ENCODE measurements around the gene CTAGE6. TPM values are rescaled to one million over a fixed set of nuclear protein-coding genes. Genes with fewer than 3 reads are reported as not detected.
"Not testable (repeated sequence)": the region's sequence is repeated elsewhere in the genome, so short reads cannot be mapped to it uniquely, and the experiment has no call there.

The CTAGE6 gene
- total and polyA plus RNA-seq, 4 donors = 0.15 to 1.2 (median 0.36) TPM; not detected in 1

DNA sequence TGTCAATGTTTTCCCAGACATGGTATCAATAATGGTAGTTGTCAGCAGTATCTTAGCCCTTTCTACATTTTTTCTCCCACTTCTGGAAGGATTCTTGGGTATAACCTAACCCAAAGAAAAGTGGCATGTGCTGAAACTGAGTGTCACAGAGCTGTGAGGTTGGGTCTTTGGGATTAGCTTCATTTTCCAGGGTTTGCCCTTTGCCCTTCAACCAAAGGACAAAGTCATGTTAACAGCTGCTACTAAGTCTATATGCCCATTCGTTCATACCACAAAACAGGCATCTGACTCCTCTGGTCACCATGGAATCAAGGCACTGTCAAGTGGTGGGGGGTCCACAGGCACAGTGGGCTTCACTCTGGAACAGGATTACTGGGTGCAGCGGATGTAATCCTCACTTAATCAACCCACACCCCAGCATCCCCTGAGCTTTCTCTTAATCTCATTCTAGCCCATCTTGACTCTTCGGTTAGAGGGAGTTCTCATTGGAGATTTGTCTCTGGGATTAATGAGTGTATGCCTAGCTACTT is 29.1 kb downstream of the CTAGE6 start:
- Histone ChIP-seq H3K27ac (ENCODE audit: low read depth in 1 of 2, low read length in 2 of 2) (no peak overlapping the region), H3K27me3 (ENCODE audit: control insufficient read depth in 1 of 2, insufficient read depth in 2 of 2, low read length in 1 of 2) (no peaks in the 10 kb centered on the region), H3K4me1 (ENCODE audit: control insufficient read depth in 1 of 2, insufficient read depth in 2 of 2, low read length in 2 of 2) (no peaks in the 10 kb centered on the region), H3K9me3 (ENCODE audit: control insufficient read depth, low read length) (no peaks in the 10 kb centered on the region), H3K4me3 (ENCODE audit: low read length in 2 of 2) (no peak overlapping the region), H3K36me3 (ENCODE audit: control insufficient read depth in 1 of 2, insufficient read depth in 2 of 2, low read length in 1 of 2) (peaks cover 0 to 4% of the 10 kb centered on the region in 2 donors)
- DNase-seq (no peak), ATAC-seq (ENCODE audit: low FRiP score) (no peak)
- WGBS, 2 donors = 89 to 91% methylated on average over 3 of the region's 3 CpGs
- intact Hi-C loops (cut with DNase I) = no loop called here

GRCh38 chr7:143727561-143727960 is 29.9 kb downstream of the CTAGE6 start:
- H3K4me3 ChIP-seq (ENCODE audit: low read length in 2 of 2); DNase-seq; ATAC-seq (ENCODE audit: low FRiP score); H3K27ac ChIP-seq (ENCODE audit: low read depth in 1 of 2, low read length in 2 of 2); H3K9me3 ChIP-seq (ENCODE audit: control insufficient read depth, low read length); H3K4me1 ChIP-seq (ENCODE audit: control insufficient read depth in 1 of 2, insufficient read depth in 2 of 2, low read length in 2 of 2); H3K27me3 ChIP-seq (ENCODE audit: control insufficient read depth in 1 of 2, insufficient read depth in 2 of 2, low read length in 1 of 2); intact Hi-C loops (cut with DNase I); H3K36me3 ChIP-seq (ENCODE audit: control insufficient read depth in 1 of 2, insufficient read depth in 2 of 2, low read length in 1 of 2): not testable (repeated sequence)
- no CpG with 5 or more reads among the region's 7 CpGs for WGBS, 2 donors

DNA sequence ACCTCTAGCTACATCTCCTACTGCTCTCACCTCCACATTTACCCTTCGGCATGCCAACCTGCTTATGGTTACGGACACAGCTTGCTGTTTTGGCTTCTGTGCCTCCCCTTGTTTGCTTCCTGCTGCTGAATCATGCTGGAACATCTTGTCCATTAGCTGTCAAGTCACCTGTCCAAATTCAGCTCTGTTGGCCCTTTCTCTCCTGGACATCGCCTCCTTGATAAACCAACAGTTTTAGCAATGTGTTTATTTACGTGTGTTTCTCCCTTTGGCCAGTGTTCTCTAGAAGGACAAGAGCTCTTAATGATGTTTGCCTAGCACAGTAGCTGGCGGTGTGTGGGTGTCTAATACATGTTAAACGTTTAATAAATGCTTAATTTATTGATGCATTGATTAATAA is 31.4 kb downstream of the CTAGE6 start:
- H3K9me3 ChIP-seq (ENCODE audit: control insufficient read depth, low read length); H3K4me1 ChIP-seq (ENCODE audit: control insufficient read depth in 1 of 2, insufficient read depth in 2 of 2, low read length in 2 of 2); H3K4me3 ChIP-seq (ENCODE audit: low read length in 2 of 2); H3K36me3 ChIP-seq (ENCODE audit: control insufficient read depth in 1 of 2, insufficient read depth in 2 of 2, low read length in 1 of 2); H3K27me3 ChIP-seq (ENCODE audit: control insufficient read depth in 1 of 2, insufficient read depth in 2 of 2, low read length in 1 of 2); H3K27ac ChIP-seq (ENCODE audit: low read depth in 1 of 2, low read length in 2 of 2); ATAC-seq (ENCODE audit: low FRiP score); DNase-seq; intact Hi-C loops (cut with DNase I): not testable (repeated sequence)
- no CpG with 5 or more reads among the region's 6 CpGs for WGBS, 2 donors

DNA sequence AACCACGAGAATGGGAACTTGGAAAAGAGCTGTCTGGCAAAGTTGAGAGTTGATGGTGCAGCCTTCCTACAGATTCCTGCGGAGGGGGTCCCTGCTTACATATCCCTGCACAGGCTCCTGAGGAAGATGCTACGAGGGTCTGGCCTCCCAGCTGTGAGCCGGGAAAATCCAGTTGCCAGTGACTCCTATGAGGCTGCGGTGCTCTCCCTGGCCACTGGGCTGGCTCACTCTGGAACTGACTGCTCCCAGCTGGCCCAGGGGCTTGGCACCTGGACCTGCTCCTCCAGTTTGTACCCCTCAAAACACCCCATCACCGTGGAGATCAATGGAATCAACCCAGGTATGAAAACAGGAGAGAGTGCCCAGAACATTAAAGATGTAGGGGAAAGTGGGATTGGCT is 37.2 kb downstream of the CTAGE6 start:
- H3K4me3 ChIP-seq (ENCODE audit: low read length in 2 of 2); DNase-seq; H3K27me3 ChIP-seq (ENCODE audit: control insufficient read depth in 1 of 2, insufficient read depth in 2 of 2, low read length in 1 of 2); ATAC-seq (ENCODE audit: low FRiP score); H3K27ac ChIP-seq (ENCODE audit: low read depth in 1 of 2, low read length in 2 of 2); intact Hi-C loops (cut with DNase I); H3K36me3 ChIP-seq (ENCODE audit: control insufficient read depth in 1 of 2, insufficient read depth in 2 of 2, low read length in 1 of 2); H3K9me3 ChIP-seq (ENCODE audit: control insufficient read depth, low read length); H3K4me1 ChIP-seq (ENCODE audit: control insufficient read depth in 1 of 2, insufficient read depth in 2 of 2, low read length in 2 of 2): not testable (repeated sequence)
- no CpG with 5 or more reads among the region's 6 CpGs for WGBS, 2 donors

DNA sequence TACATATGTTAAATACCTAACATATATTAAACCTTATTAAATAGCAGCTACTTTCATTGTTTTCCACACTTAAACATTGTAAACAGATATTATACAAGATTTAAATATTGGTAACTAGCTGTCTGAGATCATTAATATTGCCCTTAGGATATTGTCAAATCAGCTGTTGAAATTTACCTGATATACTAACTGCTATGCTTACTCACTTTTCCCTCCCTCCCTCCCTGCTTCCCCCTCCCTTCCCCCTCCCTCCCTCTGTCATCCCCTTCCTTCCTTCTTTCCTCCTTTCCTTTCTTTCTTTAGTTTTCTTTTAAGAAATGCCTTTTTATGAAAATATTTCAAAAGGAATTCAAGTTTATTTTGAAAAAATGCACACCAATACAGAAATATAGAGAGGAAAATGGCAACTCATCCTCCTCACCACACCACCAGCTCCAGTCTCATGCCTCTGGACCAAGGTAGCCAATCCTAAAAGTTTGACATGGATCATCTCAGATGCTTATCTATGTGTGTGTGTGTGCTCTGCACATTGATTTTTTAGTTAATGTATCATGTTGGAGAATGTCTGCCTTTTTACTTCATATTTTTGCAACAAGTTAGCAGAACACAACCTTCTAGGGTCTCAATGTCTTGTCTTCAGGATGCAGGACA is 41.8 kb downstream of the CTAGE6 start:
- H3K9me3 ChIP-seq (ENCODE audit: control insufficient read depth, low read length); ATAC-seq (ENCODE audit: low FRiP score); intact Hi-C loops (cut with DNase I); H3K27ac ChIP-seq (ENCODE audit: low read depth in 1 of 2, low read length in 2 of 2); H3K4me1 ChIP-seq (ENCODE audit: control insufficient read depth in 1 of 2, insufficient read depth in 2 of 2, low read length in 2 of 2); DNase-seq; H3K27me3 ChIP-seq (ENCODE audit: control insufficient read depth in 1 of 2, insufficient read depth in 2 of 2, low read length in 1 of 2); H3K4me3 ChIP-seq (ENCODE audit: low read length in 2 of 2); H3K36me3 ChIP-seq (ENCODE audit: control insufficient read depth in 1 of 2, insufficient read depth in 2 of 2, low read length in 1 of 2): not testable (repeated sequence)

DNA sequence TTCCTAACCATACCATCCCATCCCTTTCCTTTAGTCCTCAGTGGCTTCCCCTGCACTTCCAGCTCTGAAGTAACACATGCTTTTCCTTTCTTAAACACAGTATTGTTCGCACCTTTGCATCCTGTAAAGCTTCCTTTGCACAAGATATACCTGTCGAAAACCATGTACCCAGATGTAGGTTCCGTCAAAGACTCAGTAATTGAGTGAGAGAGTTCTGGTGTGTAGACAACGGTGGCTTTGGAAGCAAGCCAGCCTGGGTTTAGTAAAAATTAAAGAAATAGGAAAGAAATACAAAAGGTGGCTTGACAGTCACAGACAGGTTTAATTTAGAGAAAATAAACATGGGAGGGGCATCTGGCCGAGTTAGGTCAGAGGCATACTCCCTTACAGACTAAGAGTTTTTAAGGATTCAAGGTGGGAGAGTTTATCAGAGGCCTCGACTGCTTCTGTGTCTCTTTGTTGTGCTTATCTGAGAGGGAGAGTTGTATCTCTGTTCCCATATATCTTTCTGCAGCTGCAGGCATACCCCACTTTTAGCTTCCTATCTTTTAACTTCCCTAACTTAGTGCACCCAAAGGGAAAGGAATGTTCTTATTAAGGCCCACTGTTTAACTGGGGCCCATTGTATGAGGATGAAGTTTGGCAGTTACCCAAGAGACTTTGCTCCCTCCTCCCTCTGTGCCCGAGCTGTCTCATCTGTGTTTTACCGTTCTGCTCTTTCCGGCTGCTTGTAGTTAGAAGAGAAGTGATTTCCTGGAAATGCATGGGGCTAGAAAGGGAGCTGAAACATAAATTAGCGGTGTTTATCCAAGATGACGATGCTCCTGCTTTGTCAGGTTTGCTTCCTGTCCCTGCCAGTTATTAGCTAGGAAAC is 42.7 kb downstream of the CTAGE6 start:
- H3K4me1 ChIP-seq (ENCODE audit: control insufficient read depth in 1 of 2, insufficient read depth in 2 of 2, low read length in 2 of 2); ATAC-seq (ENCODE audit: low FRiP score); intact Hi-C loops (cut with DNase I); H3K4me3 ChIP-seq (ENCODE audit: low read length in 2 of 2); H3K9me3 ChIP-seq (ENCODE audit: control insufficient read depth, low read length); H3K27ac ChIP-seq (ENCODE audit: low read depth in 1 of 2, low read length in 2 of 2); DNase-seq; H3K27me3 ChIP-seq (ENCODE audit: control insufficient read depth in 1 of 2, insufficient read depth in 2 of 2, low read length in 1 of 2); H3K36me3 ChIP-seq (ENCODE audit: control insufficient read depth in 1 of 2, insufficient read depth in 2 of 2, low read length in 1 of 2): not testable (repeated sequence)
- WGBS, 2 donors = no CpG with 5 or more reads among the region's 11 CpGs

DNA sequence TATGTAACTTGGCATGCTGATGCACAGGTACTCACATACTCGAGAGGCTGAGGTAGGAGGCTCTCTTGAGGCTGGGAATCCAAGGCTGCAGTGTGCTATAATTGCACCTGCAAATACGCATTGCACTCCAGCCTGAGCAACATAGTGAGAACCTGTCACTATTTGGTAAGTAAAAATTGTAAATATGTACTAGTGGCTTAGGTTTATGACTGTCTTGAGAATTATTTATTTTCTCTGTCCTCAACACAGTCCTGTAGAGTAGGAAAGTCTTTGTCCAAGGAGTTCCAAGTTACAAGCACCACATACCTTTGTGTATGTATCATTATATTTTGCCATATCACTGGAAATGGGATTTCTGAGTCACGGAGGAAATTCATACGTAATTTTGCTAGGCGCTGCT is 45.1 kb downstream of the CTAGE6 start:
- DNase-seq; intact Hi-C loops (cut with DNase I); H3K36me3 ChIP-seq (ENCODE audit: control insufficient read depth in 1 of 2, insufficient read depth in 2 of 2, low read length in 1 of 2); H3K9me3 ChIP-seq (ENCODE audit: control insufficient read depth, low read length); ATAC-seq (ENCODE audit: low FRiP score); H3K27ac ChIP-seq (ENCODE audit: low read depth in 1 of 2, low read length in 2 of 2); H3K4me1 ChIP-seq (ENCODE audit: control insufficient read depth in 1 of 2, insufficient read depth in 2 of 2, low read length in 2 of 2); H3K27me3 ChIP-seq (ENCODE audit: control insufficient read depth in 1 of 2, insufficient read depth in 2 of 2, low read length in 1 of 2); H3K4me3 ChIP-seq (ENCODE audit: low read length in 2 of 2): not testable (repeated sequence)
- WGBS, 2 donors = 77% methylated on average over 2 of the region's 5 CpGs; no CpG with 5 or more reads in 1 of the 2 donors

GRCh38 chr7:143711727-143712324 is 45.7 kb downstream of the CTAGE6 start:
- H3K27me3 ChIP-seq (ENCODE audit: control insufficient read depth in 1 of 2, insufficient read depth in 2 of 2, low read length in 1 of 2); intact Hi-C loops (cut with DNase I): not testable (repeated sequence)

More at GRCh38 chr7:143711727-143712324, 45.7 kb downstream of the CTAGE6 start:
- not testable (repeated sequence) for H3K9me3 ChIP-seq (ENCODE audit: control insufficient read depth, low read length); H3K27ac ChIP-seq (ENCODE audit: low read depth in 1 of 2, low read length in 2 of 2); H3K4me1 ChIP-seq (ENCODE audit: control insufficient read depth in 1 of 2, insufficient read depth in 2 of 2, low read length in 2 of 2); H3K4me3 ChIP-seq (ENCODE audit: low read length in 2 of 2); DNase-seq; ATAC-seq (ENCODE audit: low FRiP score); H3K36me3 ChIP-seq (ENCODE audit: control insufficient read depth in 1 of 2, insufficient read depth in 2 of 2, low read length in 1 of 2)
- no CpG with 5 or more reads among the region's 4 CpGs for WGBS, 2 donors

Measured in aorta (tissue), 5 donors.